ENCODE measurements around the gene TTC38.
A peak's percentile ranks its signal among the peaks of the same experiment; 100 is the strongest.
"Not testable (repeated sequence)": the region's sequence is repeated elsewhere in the genome, so short reads cannot be mapped to it uniquely, and the experiment has no call there.

The TTC38 gene

GRCh38 chr22:46256358-46256958, 11.3 kb upstream of the TTC38 start:
- Mint-ChIP-seq H3K27ac (no peak overlapping the region), H3K27me3 (ENCODE audit: low read depth, poor library complexity) (peaks cover 64% of the 10 kb centered on the region), H3K4me3 (no peak overlapping the region), H3K4me1 (peaks cover 4% of the 10 kb centered on the region), H3K9me3 (peaks cover 73% of the 10 kb centered on the region), H3K36me3 (ENCODE audit: low read depth) (peaks cover 35% of the 10 kb centered on the region)
- DNase-seq: no peak
- TF ChIP-seq CTCF (IDR thresholded peaks at IDR 0.05): no peak

GRCh38 chr22:46259374-46259773, 8.4 kb upstream of the TTC38 start:
- no peak for DNase-seq
- H3K9me3 Mint-ChIP-seq: peaks cover 86% of the 10 kb centered on the region
- no peak for TF ChIP-seq CTCF (IDR thresholded peaks at IDR 0.05)
- peaks cover 44% of the 10 kb centered on the region for H3K36me3 Mint-ChIP-seq (ENCODE audit: low read depth)
- H3K4me1 Mint-ChIP-seq: no peaks in the 10 kb centered on the region
- H3K27me3 Mint-ChIP-seq (ENCODE audit: low read depth, poor library complexity): peaks cover 88% of the 10 kb centered on the region
- no peak overlapping the region for H3K4me3 Mint-ChIP-seq
- H3K27ac Mint-ChIP-seq: no peak overlapping the region

DNA sequence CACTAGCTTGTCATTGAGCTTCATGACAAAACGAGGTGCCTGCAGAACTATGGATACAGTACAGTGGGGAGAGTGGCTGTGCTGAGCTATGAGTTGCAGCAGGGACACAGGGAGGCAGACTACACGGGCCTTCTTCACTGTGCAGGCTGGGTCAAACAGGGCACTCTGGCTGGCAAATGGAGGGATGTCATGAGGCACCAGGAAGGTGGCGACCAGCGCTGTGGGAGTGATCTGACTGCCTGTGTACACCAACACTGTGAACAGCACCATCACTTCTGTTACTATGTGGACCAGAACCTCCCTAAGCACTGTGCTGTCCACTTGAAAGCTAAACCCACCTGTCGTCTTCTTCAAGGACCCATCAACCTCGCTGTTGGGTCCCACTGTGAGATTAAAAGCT, 7.8 kb upstream of the TTC38 start:
- H3K9me3 Mint-ChIP-seq: peaks cover 89% of the 10 kb centered on the region
- peaks cover 45% of the 10 kb centered on the region for H3K36me3 Mint-ChIP-seq (ENCODE audit: low read depth)
- H3K27me3 Mint-ChIP-seq (ENCODE audit: low read depth, poor library complexity): peaks cover 94% of the 10 kb centered on the region
- no peak for DNase-seq
- TF ChIP-seq CTCF (IDR thresholded peaks at IDR 0.05): no peak
- no peak overlapping the region for H3K27ac Mint-ChIP-seq
- no peak overlapping the region for H3K4me3 Mint-ChIP-seq
- H3K4me1 Mint-ChIP-seq: no peaks in the 10 kb centered on the region

- H3K9me3 Mint-ChIP-seq: peaks cover 91% of the 10 kb centered on the region
- H3K36me3 Mint-ChIP-seq (ENCODE audit: low read depth): peaks cover 44% of the 10 kb centered on the region
- no peak overlapping the region for H3K27ac Mint-ChIP-seq
- H3K4me1 Mint-ChIP-seq: peaks cover 6% of the 10 kb centered on the region
- no peak overlapping the region for H3K4me3 Mint-ChIP-seq
- peaks cover 98% of the 10 kb centered on the region for H3K27me3 Mint-ChIP-seq (ENCODE audit: low read depth, poor library complexity)
- DNase-seq: peak; percentile 50
- TF ChIP-seq CTCF (IDR thresholded peaks at IDR 0.05): peak; percentile 9
These were observed 5.2 kb upstream of the TTC38 start for GRCh38 chr22:46262449-46263215.

GRCh38 chr22:46263216-46263590, 4.6 kb upstream of the TTC38 start, which contains the start of gene PKDREJ:
PKDREJ (minus strand) TSS chr22:46263343; CDS start chr22:46263322, 21 bp downstream.
- peaks cover 9% of the 10 kb centered on the region for H3K4me1 Mint-ChIP-seq
- H3K4me3 Mint-ChIP-seq: peak within 1 kb of the TSS; percentile 58
- peaks cover 85% of the 10 kb centered on the region for H3K9me3 Mint-ChIP-seq
- DNase-seq: no peak
- H3K27me3 Mint-ChIP-seq (ENCODE audit: low read depth, poor library complexity): peaks cover 95% of the 10 kb centered on the region
- no peak within 1 kb of the TSS for H3K27ac Mint-ChIP-seq
- H3K36me3 Mint-ChIP-seq (ENCODE audit: low read depth): peaks cover 44% of the 10 kb centered on the region
- no peak for TF ChIP-seq CTCF (IDR thresholded peaks at IDR 0.05)

GRCh38 chr22:46264520-46264919, 3.3 kb upstream of the TTC38 start:
- Mint-ChIP-seq H3K4me1 (peaks cover 13% of the 10 kb centered on the region), H3K36me3 (ENCODE audit: low read depth) (peaks cover 44% of the 10 kb centered on the region), H3K27me3 (ENCODE audit: low read depth, poor library complexity) (peaks cover 84% of the 10 kb centered on the region), H3K9me3 (peaks cover 72% of the 10 kb centered on the region)
- not testable (repeated sequence) for H3K27ac Mint-ChIP-seq, DNase-seq, H3K4me3 Mint-ChIP-seq

DNA sequence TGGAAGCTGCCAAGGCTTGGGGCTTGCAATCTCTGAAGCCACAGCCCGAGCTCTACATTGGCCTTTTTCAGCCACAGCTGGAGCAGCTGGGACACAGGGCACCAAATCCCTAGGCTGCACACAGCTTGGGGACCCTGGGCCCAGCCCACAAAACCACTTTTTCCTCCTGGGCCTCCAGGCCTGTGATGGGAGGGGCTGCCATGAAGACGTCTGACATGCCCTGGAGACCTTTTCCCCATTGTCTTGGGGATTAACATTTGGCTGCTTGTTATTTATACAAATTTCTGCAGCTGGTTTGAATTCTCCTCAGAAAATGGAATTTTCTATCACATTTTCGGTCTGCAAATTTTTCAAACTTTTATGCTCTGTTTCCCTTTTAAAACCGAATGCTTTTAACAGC, 2.2 kb upstream of the TTC38 start:
- Mint-ChIP-seq H3K27me3 (ENCODE audit: low read depth, poor library complexity) (peaks cover 73% of the 10 kb centered on the region), H3K9me3 (peaks cover 61% of the 10 kb centered on the region), H3K36me3 (ENCODE audit: low read depth) (peaks cover 37% of the 10 kb centered on the region), H3K4me1 (peaks cover 20% of the 10 kb centered on the region)
- not testable (repeated sequence) for DNase-seq, H3K27ac Mint-ChIP-seq, H3K4me3 Mint-ChIP-seq
